HCT116 (cell line): ENCODE measurements around the gene DDX20. TPM values are rescaled to one million over a fixed set of nuclear protein-coding genes. Genes with fewer than 3 reads are reported as not detected.

Experiments
- ATAC-seq: fragments of 200-7000 bp; cut with Tn5 transposase; 2 replicates; pipeline ENCODE4 v1.9.1; 2020; ENCODE audit warnings: mild to moderate bottlenecking, moderate library complexity
- BruUV-seq: library from RNA; stranded (reverse); fragments of 400-500 nt; replicated peaks from 2 replicates; lab custom pipeline; 2021; lab: Mats Ljungman, UMichigan
- CTCF ChIA-PET: fragments of 300-600 bp; sonication (Branson Sonifier 250); formaldehyde crosslinking; loops from one replicate; lab custom pipeline; 2021; ENCODE audit warnings: antibody characterized with exemption; lab: Charles Lee
- POLR2A ChIA-PET: fragments of 300-600, 350-600 bp; sonication (Branson Sonifier 250); formaldehyde crosslinking; loops from one replicate; lab custom pipeline; 2021; ENCODE audit warnings: antibody characterized with exemption; lab: Charles Lee
- RAD21 ChIA-PET, 2 experiments: fragments of 300-600 bp; sonication (Branson Sonifier 250); formaldehyde crosslinking; loops; one replicate each; lab custom pipeline; 2023; ENCODE audit warnings: low total read pairs in 2 of 2; ENCODE audit not compliant: uncharacterized antibody in 2 of 2, unreplicated experiment in 2 of 2, low non-redundant PET in 1 of 2; lab: Charles Lee
- DNase-seq: peaks from one replicate; pipeline ENCODE4 v3.0.0-alpha.2; 2010; ENCODE audit warnings: low read depth, low spot score
- H2AFZ ChIP-seq: fragments of 200-600 bp; shearing (Covaris generic), sonication (generic); 2 replicates; pipeline ENCODE4 v1.6.1; 2017; ENCODE audit warnings: low read depth, mixed run types, mixed read lengths, antibody characterized with exemption, low read length; ENCODE audit not compliant: poor library complexity, severe bottlenecking
- H3K27ac ChIP-seq: 2 replicates; pipeline ENCODE4 v1.5.1; 2012; ENCODE audit warnings: low read depth, low read length
- H3K27me3 ChIP-seq: fragments of 200-600 bp; sonication (generic); 2 replicates; pipeline ENCODE4 v1.6.1; 2016; ENCODE audit warnings: mixed run types, low read length, mixed read lengths; ENCODE audit not compliant: insufficient read depth
- H3K36me3 ChIP-seq, 2 experiments: fragments of 200-500 bp in 1 of 2; fragments of 200-600 bp in 1 of 2; sonication (Bioruptor generic) in 1 of 2; sonication (generic) in 1 of 2; 2 replicates each; pipeline versions ENCODE4 v1.5.1 to v1.6.1; 2014 to 2016; ENCODE audit warnings: low read length in 2 of 2, inconsistent platforms in 1 of 2, mixed read lengths in 1 of 2, mixed run types in 1 of 2; ENCODE audit not compliant: insufficient read depth in 2 of 2, control insufficient read depth in 1 of 2
- H3K4me1 ChIP-seq, 2 experiments: fragments of 200-600 bp in 1 of 2; sonication (generic) in 1 of 2; 2 replicates each; pipeline versions ENCODE4 v1.5.1 to v1.6.1; 2012 to 2017; ENCODE audit warnings: low read length in 2 of 2, inconsistent platforms in 1 of 2, mild to moderate bottlenecking in 1 of 2, mixed read lengths in 1 of 2, mixed run types in 1 of 2, moderate library complexity in 1 of 2; ENCODE audit not compliant: insufficient read depth in 2 of 2, control insufficient read depth in 1 of 2
- H3K4me2 ChIP-seq: fragments of 200-600 bp; sonication (generic); 2 replicates; pipeline ENCODE4 v1.6.1; 2017; ENCODE audit warnings: mixed run types, low read length, mixed read lengths
- H3K4me3 ChIP-seq, 2 experiments: fragments of 200-600 bp in 1 of 2; sonication (generic) in 1 of 2; replicated peaks in 1 of 2; 2 replicates each; pipeline ENCODE4 v1.5.1; 2011 to 2016; ENCODE audit warnings: low read length in 2 of 2, control low read depth in 1 of 2, low read depth in 1 of 2, mild to moderate bottlenecking in 1 of 2, mixed read lengths in 1 of 2, mixed run types in 1 of 2
- H3K79me2 ChIP-seq: fragments of 200-600 bp; sonication (generic); 2 replicates; pipeline ENCODE4 v1.6.1; 2017; ENCODE audit warnings: mild to moderate bottlenecking, mixed run types, low read length, moderate library complexity, mixed read lengths; ENCODE audit not compliant: insufficient read depth
- H3K9ac ChIP-seq: fragments of 200-600 bp; sonication (generic); 2 replicates; pipeline ENCODE4 v1.6.1; 2016; ENCODE audit warnings: low read length, mixed read lengths
- H3K9me2 ChIP-seq: fragments of 200-600 bp; sonication (generic), shearing (Covaris generic); 2 replicates; pipeline ENCODE4 v1.6.1; 2017; ENCODE audit warnings: mixed run types, mild to moderate bottlenecking, moderate library complexity; ENCODE audit not compliant: insufficient read depth
- H3K9me3 ChIP-seq, 2 experiments: fragments of 200-500 bp in 1 of 2; fragments of 200-600 bp in 1 of 2; sonication (Bioruptor generic) in 1 of 2; sonication (generic) in 1 of 2; 2 replicates each; pipeline ENCODE4 v1.6.1; 2014 to 2017; ENCODE audit warnings: low read length in 2 of 2, mixed read lengths in 2 of 2, inconsistent platforms in 1 of 2, low read depth in 1 of 2, mild to moderate bottlenecking in 1 of 2, mixed run types in 1 of 2, moderate library complexity in 1 of 2; ENCODE audit not compliant: control insufficient read depth in 1 of 2, insufficient read depth in 1 of 2
- H4K20me1 ChIP-seq: fragments of 200-600 bp; sonication (generic), shearing (Covaris generic); 2 replicates; pipeline ENCODE4 v1.6.1; 2017; ENCODE audit warnings: mixed run types, mild to moderate bottlenecking, moderate library complexity; ENCODE audit not compliant: insufficient read depth
- CBX3 ChIP-seq: IDR thresholded peaks from 2 replicates; pipeline ENCODE4 v1.6.1; 2012; ENCODE audit warnings: low read depth
- CEBPB ChIP-seq: IDR thresholded peaks from 2 replicates; pipeline ENCODE4 v1.6.1; 2012; ENCODE audit warnings: low read depth
- EGR1 ChIP-seq: IDR thresholded peaks from 2 replicates; pipeline ENCODE4 v1.6.1; 2012; ENCODE audit warnings: low read depth
- ELF1 ChIP-seq: IDR thresholded peaks from 2 replicates; pipeline ENCODE4 v1.6.1; 2012; ENCODE audit warnings: low read depth, borderline replicate concordance
- EZH2 ChIP-seq: fragments of 200-600 bp; sonication (generic); IDR thresholded peaks from 2 replicates; pipeline ENCODE4 v1.6.1; 2017; ENCODE audit warnings: antibody characterized with exemption, mixed run types
- EZH2phosphoT487 ChIP-seq: fragments of 200-600 bp; IDR thresholded peaks from 2 replicates; pipeline ENCODE4 v1.6.1; 2018; ENCODE audit warnings: antibody characterized with exemption, borderline replicate concordance
- FOSL1 ChIP-seq: IDR thresholded peaks from 2 replicates; pipeline ENCODE4 v1.6.1; 2012; ENCODE audit warnings: low read depth
- POLR2AphosphoS5 ChIP-seq: IDR thresholded peaks from 2 replicates; pipeline ENCODE4 v1.6.1; 2011; ENCODE audit warnings: mild to moderate bottlenecking, low read depth, low read length, moderate library complexity
- RAD21 ChIP-seq: IDR thresholded peaks from 2 replicates; pipeline ENCODE4 v1.6.1; 2012; ENCODE audit warnings: low read depth, mild to moderate bottlenecking
- SIN3A ChIP-seq: IDR thresholded peaks from 2 replicates; pipeline ENCODE4 v1.6.1; 2012; ENCODE audit warnings: low read depth
- SP1 ChIP-seq: IDR thresholded peaks from 2 replicates; pipeline ENCODE4 v1.6.1; 2012; ENCODE audit warnings: low read depth
- SRF ChIP-seq: IDR thresholded peaks from 2 replicates; pipeline ENCODE4 v1.6.1; 2012; ENCODE audit warnings: low read depth
- TCF7L2 ChIP-seq: IDR thresholded peaks from 2 replicates; pipeline ENCODE4 v1.7.0; 2011; ENCODE audit warnings: borderline replicate concordance, inconsistent platforms; ENCODE audit not compliant: insufficient read depth, insufficient read length; ENCODE audit errors: extremely low read depth
- YY1 ChIP-seq: IDR thresholded peaks from 2 replicates; pipeline ENCODE4 v1.6.1; 2011; ENCODE audit warnings: low read length, low read depth, moderate library complexity, mild to moderate bottlenecking; ENCODE audit not compliant: insufficient replicate concordance; ENCODE audit errors: extremely low read depth
- ZFX ChIP-seq: fragments of 450-650 bp; IDR thresholded peaks from 2 replicates; pipeline ENCODE4 v1.6.1; 2017
- intact Hi-C: fragments of 100-400 bp; cut with micrococcal nuclease; formaldehyde crosslinking; loops from 2 replicates; pipeline ENCODE4 v1.10.0; 2022
- total RNA-seq: library from RNA; stranded (reverse); gene quantifications from one replicate; pipeline ENCODE4 v1.2.1, GENCODE V29; 2021; ENCODE audit not compliant: unreplicated experiment
- TF ChIP-seq, protein P1 (sequence below): IDR thresholded peaks from 2 replicates; pipeline ENCODE4 v1.6.1; 2012
- TF ChIP-seq, protein P2 (sequence below): IDR thresholded peaks from 2 replicates; pipeline ENCODE4 v1.6.1; 2011; ENCODE audit warnings: mild to moderate bottlenecking, low read length, moderate library complexity; ENCODE audit not compliant: insufficient replicate concordance; ENCODE audit errors: extremely low read depth
- TF ChIP-seq, protein P3 (sequence below), 3 experiments: fragments of 200-600 bp in 1 of 3; sonication (generic) in 1 of 3; IDR thresholded peaks in 2 of 3; conservative IDR thresholded peaks in 1 of 3; 2 replicates each; pipeline ENCODE4 v1.5.1; 2012 to 2017; ENCODE audit warnings: low read depth in 2 of 3, low read length in 2 of 3, antibody characterized with exemption in 1 of 3, borderline replicate concordance in 1 of 3, control low read depth in 1 of 3, mild to moderate bottlenecking in 1 of 3, mixed read lengths in 1 of 3, mixed run types in 1 of 3, moderate library complexity in 1 of 3; ENCODE audit not compliant: insufficient read depth in 1 of 3
- TF ChIP-seq, protein P4 (sequence below): IDR thresholded peaks from 2 replicates; pipeline ENCODE4 v1.6.1; 2012; ENCODE audit warnings: low read depth
- TF ChIP-seq, protein P5 (sequence below): IDR thresholded peaks from 2 replicates; pipeline ENCODE4 v1.6.1; 2012

DDX20 gene
- total RNA-seq, 1 experiment from 2014 or later, result 14.9 TPM

DNA sequence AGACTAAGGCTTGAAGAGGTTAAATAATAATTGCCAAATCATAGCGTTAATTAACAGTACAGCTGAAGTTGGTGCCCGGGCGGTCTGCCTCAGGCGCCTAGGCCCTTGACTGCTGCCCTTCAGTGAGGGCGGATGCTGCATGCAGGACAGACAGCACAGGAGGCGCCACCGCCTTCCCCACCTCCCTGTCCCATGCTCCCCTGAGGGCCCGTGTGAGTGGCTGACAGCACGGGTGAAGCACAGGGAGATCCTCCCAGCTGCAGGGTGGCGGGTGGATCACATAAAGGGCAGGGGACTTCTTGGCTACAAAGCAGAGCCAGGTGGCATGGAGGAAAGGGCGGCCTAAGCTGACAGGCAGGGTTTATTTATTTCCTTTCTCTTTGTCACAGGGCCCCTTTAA is 49.1 kb downstream of the DDX20 start:
- Histone ChIP-seq H3K4me3 (no peak overlapping the region), H3K27ac (no peak overlapping the region), H3K4me1 (no peaks in the 10 kb centered on the region), H2AFZ (no peak overlapping the region), H3K79me2 (no peaks in the 10 kb centered on the region), H3K9ac (no peak overlapping the region), H4K20me1 (no peaks in the 10 kb centered on the region), H3K9me2 (no peaks in the 10 kb centered on the region), H3K36me3 (no peaks in the 10 kb centered on the region), H3K4me2 (no peak overlapping the region), H3K9me3 (no peaks in the 10 kb centered on the region), H3K27me3 (no peaks in the 10 kb centered on the region)
- ATAC-seq (no peak), DNase-seq (no peak)
- intact Hi-C loops, result no loop called here
- ChIA-PET CTCF (no interaction called here), RAD21 (no interaction called here), POLR2A (no interaction called here)
- no TSS peak for BruUV-seq
- TF ChIP-seq SRF (no peak), FOSL1 (no peak), TCF7L2 (no peak), ELF1 (no peak), CBX3 (no peak), SP1 (no peak), POLR2AphosphoS5 (no peak), SIN3A (no peak), EZH2phosphoT487 (no peak), YY1 (no peak), EGR1 (no peak), ZFX (no peak), CEBPB (no peak), RAD21 (no peak), EZH2 (no peak)
- TF ChIP-seq, protein P1, sequence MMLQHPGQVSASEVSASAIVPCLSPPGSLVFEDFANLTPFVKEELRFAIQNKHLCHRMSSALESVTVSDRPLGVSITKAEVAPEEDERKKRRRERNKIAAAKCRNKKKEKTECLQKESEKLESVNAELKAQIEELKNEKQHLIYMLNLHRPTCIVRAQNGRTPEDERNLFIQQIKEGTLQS, result no peak
- TF ChIP-seq, protein P2, sequence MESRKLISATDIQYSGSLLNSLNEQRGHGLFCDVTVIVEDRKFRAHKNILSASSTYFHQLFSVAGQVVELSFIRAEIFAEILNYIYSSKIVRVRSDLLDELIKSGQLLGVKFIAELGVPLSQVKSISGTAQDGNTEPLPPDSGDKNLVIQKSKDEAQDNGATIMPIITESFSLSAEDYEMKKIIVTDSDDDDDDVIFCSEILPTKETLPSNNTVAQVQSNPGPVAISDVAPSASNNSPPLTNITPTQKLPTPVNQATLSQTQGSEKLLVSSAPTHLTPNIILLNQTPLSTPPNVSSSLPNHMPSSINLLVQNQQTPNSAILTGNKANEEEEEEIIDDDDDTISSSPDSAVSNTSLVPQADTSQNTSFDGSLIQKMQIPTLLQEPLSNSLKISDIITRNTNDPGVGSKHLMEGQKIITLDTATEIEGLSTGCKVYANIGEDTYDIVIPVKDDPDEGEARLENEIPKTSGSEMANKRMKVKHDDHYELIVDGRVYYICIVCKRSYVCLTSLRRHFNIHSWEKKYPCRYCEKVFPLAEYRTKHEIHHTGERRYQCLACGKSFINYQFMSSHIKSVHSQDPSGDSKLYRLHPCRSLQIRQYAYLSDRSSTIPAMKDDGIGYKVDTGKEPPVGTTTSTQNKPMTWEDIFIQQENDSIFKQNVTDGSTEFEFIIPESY, result no peak
- TF ChIP-seq, protein P3, sequence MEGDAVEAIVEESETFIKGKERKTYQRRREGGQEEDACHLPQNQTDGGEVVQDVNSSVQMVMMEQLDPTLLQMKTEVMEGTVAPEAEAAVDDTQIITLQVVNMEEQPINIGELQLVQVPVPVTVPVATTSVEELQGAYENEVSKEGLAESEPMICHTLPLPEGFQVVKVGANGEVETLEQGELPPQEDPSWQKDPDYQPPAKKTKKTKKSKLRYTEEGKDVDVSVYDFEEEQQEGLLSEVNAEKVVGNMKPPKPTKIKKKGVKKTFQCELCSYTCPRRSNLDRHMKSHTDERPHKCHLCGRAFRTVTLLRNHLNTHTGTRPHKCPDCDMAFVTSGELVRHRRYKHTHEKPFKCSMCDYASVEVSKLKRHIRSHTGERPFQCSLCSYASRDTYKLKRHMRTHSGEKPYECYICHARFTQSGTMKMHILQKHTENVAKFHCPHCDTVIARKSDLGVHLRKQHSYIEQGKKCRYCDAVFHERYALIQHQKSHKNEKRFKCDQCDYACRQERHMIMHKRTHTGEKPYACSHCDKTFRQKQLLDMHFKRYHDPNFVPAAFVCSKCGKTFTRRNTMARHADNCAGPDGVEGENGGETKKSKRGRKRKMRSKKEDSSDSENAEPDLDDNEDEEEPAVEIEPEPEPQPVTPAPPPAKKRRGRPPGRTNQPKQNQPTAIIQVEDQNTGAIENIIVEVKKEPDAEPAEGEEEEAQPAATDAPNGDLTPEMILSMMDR (IDR thresholded peaks at IDR 0.05 in 2 of 3, conservative IDR thresholded peaks at IDR 0.05 in 1 of 3; ENCODE audit: borderline replicate concordance in 1 of 3, insufficient read depth in 1 of 3, low read depth in 2 of 3, low read length in 2 of 3), result no peak
- TF ChIP-seq, protein P4, sequence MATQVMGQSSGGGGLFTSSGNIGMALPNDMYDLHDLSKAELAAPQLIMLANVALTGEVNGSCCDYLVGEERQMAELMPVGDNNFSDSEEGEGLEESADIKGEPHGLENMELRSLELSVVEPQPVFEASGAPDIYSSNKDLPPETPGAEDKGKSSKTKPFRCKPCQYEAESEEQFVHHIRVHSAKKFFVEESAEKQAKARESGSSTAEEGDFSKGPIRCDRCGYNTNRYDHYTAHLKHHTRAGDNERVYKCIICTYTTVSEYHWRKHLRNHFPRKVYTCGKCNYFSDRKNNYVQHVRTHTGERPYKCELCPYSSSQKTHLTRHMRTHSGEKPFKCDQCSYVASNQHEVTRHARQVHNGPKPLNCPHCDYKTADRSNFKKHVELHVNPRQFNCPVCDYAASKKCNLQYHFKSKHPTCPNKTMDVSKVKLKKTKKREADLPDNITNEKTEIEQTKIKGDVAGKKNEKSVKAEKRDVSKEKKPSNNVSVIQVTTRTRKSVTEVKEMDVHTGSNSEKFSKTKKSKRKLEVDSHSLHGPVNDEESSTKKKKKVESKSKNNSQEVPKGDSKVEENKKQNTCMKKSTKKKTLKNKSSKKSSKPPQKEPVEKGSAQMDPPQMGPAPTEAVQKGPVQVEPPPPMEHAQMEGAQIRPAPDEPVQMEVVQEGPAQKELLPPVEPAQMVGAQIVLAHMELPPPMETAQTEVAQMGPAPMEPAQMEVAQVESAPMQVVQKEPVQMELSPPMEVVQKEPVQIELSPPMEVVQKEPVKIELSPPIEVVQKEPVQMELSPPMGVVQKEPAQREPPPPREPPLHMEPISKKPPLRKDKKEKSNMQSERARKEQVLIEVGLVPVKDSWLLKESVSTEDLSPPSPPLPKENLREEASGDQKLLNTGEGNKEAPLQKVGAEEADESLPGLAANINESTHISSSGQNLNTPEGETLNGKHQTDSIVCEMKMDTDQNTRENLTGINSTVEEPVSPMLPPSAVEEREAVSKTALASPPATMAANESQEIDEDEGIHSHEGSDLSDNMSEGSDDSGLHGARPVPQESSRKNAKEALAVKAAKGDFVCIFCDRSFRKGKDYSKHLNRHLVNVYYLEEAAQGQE, result no peak
- TF ChIP-seq, protein P5, sequence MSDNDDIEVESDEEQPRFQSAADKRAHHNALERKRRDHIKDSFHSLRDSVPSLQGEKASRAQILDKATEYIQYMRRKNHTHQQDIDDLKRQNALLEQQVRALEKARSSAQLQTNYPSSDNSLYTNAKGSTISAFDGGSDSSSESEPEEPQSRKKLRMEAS, result no peak
